ENCODE results near the gene YPEL2. TPM values are rescaled to one million over a fixed set of nuclear protein-coding genes. Genes with fewer than 3 reads are reported as not detected.
A peak's percentile ranks its signal among the peaks of the same experiment; 100 is the strongest.
"Not testable (repeated sequence)": the region's sequence is repeated elsewhere in the genome, so short reads cannot be mapped to it uniquely, and the experiment has no call there.

The YPEL2 gene
- total RNA-seq, 1 experiment from 2014 or later: 6.1 TPM

- H3K4me1 ChIP-seq (ENCODE audit: low read length): no peaks in the 10 kb centered on the region
- H3K36me3 ChIP-seq (ENCODE audit: insufficient read depth, low read length): no peaks in the 10 kb centered on the region
- no peaks in the 10 kb centered on the region for H3K79me2 ChIP-seq (ENCODE audit: low read length)
- H3K9me3 ChIP-seq (ENCODE audit: low read length): no peaks in the 10 kb centered on the region
- H3K4me2 ChIP-seq (ENCODE audit: low read depth, low read length, poor library complexity, severe bottlenecking): no peak overlapping the region
- no peak for DNase-seq
- H3K27me3 ChIP-seq (ENCODE audit: low read length): no peaks in the 10 kb centered on the region
- H4K20me1 ChIP-seq (ENCODE audit: insufficient read depth, low read depth, low read length): no peaks in the 10 kb centered on the region
- no peak overlapping the region for H3K4me3 ChIP-seq (ENCODE audit: low read length)
- H3K27ac ChIP-seq (ENCODE audit: low read length): no peak overlapping the region
- H3K9me2 ChIP-seq (replicated peaks; ENCODE audit: insufficient read depth, low read length): no peaks in the 10 kb centered on the region
- H3K9ac ChIP-seq (ENCODE audit: low read length): no peak overlapping the region
- no peak overlapping the region for H2AFZ ChIP-seq (ENCODE audit: low read length)
Observed at GRCh38 chr17:59298521-59298920, 32.9 kb upstream of the YPEL2 start.

- Histone ChIP-seq H3K9me2 (replicated peaks; ENCODE audit: insufficient read depth, low read length) (no peaks in the 10 kb centered on the region), H3K79me2 (ENCODE audit: low read length) (no peaks in the 10 kb centered on the region), H4K20me1 (ENCODE audit: insufficient read depth, low read depth, low read length) (no peaks in the 10 kb centered on the region), H2AFZ (ENCODE audit: low read length) (no peak overlapping the region), H3K36me3 (ENCODE audit: insufficient read depth, low read length) (no peaks in the 10 kb centered on the region), H3K4me2 (ENCODE audit: low read depth, low read length, poor library complexity, severe bottlenecking) (no peak overlapping the region), H3K27me3 (ENCODE audit: low read length) (no peaks in the 10 kb centered on the region), H3K4me3 (ENCODE audit: low read length) (no peak overlapping the region), H3K9ac (ENCODE audit: low read length) (no peak overlapping the region), H3K4me1 (ENCODE audit: low read length) (no peaks in the 10 kb centered on the region), H3K27ac (ENCODE audit: low read length) (no peak overlapping the region), H3K9me3 (ENCODE audit: low read length) (no peaks in the 10 kb centered on the region)
- DNase-seq: no peak
Observed at GRCh38 chr17:59299400-59300092, 31.9 kb upstream of the YPEL2 start.

- no peak overlapping the region for H3K27ac ChIP-seq (ENCODE audit: low read length)
- H3K9me2 ChIP-seq (replicated peaks; ENCODE audit: insufficient read depth, low read length): no peaks in the 10 kb centered on the region
- no peak overlapping the region for H2AFZ ChIP-seq (ENCODE audit: low read length)
- no peaks in the 10 kb centered on the region for H3K9me3 ChIP-seq (ENCODE audit: low read length)
- no peaks in the 10 kb centered on the region for H3K4me1 ChIP-seq (ENCODE audit: low read length)
- H3K36me3 ChIP-seq (ENCODE audit: insufficient read depth, low read length): no peaks in the 10 kb centered on the region
- no peaks in the 10 kb centered on the region for H3K27me3 ChIP-seq (ENCODE audit: low read length)
- H3K9ac ChIP-seq (ENCODE audit: low read length): no peak overlapping the region
- H3K79me2 ChIP-seq (ENCODE audit: low read length): no peaks in the 10 kb centered on the region
- no peak for DNase-seq
- no peak overlapping the region for H3K4me2 ChIP-seq (ENCODE audit: low read depth, low read length, poor library complexity, severe bottlenecking)
- H3K4me3 ChIP-seq (ENCODE audit: low read length): no peak overlapping the region
- H4K20me1 ChIP-seq (ENCODE audit: insufficient read depth, low read depth, low read length): no peaks in the 10 kb centered on the region
Observed at GRCh38 chr17:59300941-59301340, 30.5 kb upstream of the YPEL2 start.

GRCh38 chr17:59304811-59305210 is 26.6 kb upstream of the YPEL2 start:
- Histone ChIP-seq H3K4me1 (ENCODE audit: low read length) (no peaks in the 10 kb centered on the region), H3K27me3 (ENCODE audit: low read length) (no peaks in the 10 kb centered on the region), H3K4me3 (ENCODE audit: low read length) (no peak overlapping the region), H3K9ac (ENCODE audit: low read length) (no peak overlapping the region), H3K36me3 (ENCODE audit: insufficient read depth, low read length) (no peaks in the 10 kb centered on the region), H3K79me2 (ENCODE audit: low read length) (no peaks in the 10 kb centered on the region), H3K4me2 (ENCODE audit: low read depth, low read length, poor library complexity, severe bottlenecking) (no peak overlapping the region), H2AFZ (ENCODE audit: low read length) (no peak overlapping the region), H3K27ac (ENCODE audit: low read length) (no peak overlapping the region), H3K9me2 (replicated peaks; ENCODE audit: insufficient read depth, low read length) (no peaks in the 10 kb centered on the region), H3K9me3 (ENCODE audit: low read length) (no peaks in the 10 kb centered on the region), H4K20me1 (ENCODE audit: insufficient read depth, low read depth, low read length) (no peaks in the 10 kb centered on the region)
- no peak for DNase-seq

- no peak for DNase-seq
- no peaks in the 10 kb centered on the region for H3K79me2 ChIP-seq (ENCODE audit: low read length)
- H3K4me3 ChIP-seq (ENCODE audit: low read length): no peak overlapping the region
- H3K9ac ChIP-seq (ENCODE audit: low read length): no peak overlapping the region
- H3K9me3 ChIP-seq (ENCODE audit: low read length): no peaks in the 10 kb centered on the region
- H3K9me2 ChIP-seq (replicated peaks; ENCODE audit: insufficient read depth, low read length): no peaks in the 10 kb centered on the region
- H3K27me3 ChIP-seq (ENCODE audit: low read length): no peaks in the 10 kb centered on the region
- no peak overlapping the region for H3K27ac ChIP-seq (ENCODE audit: low read length)
- H2AFZ ChIP-seq (ENCODE audit: low read length): no peak overlapping the region
- H3K4me2 ChIP-seq (ENCODE audit: low read depth, low read length, poor library complexity, severe bottlenecking): no peak overlapping the region
- no peaks in the 10 kb centered on the region for H4K20me1 ChIP-seq (ENCODE audit: insufficient read depth, low read depth, low read length)
- no peaks in the 10 kb centered on the region for H3K4me1 ChIP-seq (ENCODE audit: low read length)
- no peaks in the 10 kb centered on the region for H3K36me3 ChIP-seq (ENCODE audit: insufficient read depth, low read length)
Observed at GRCh38 chr17:59310263-59310920, 21.1 kb upstream of the YPEL2 start.

GRCh38 chr17:59311051-59311468 is 20.4 kb upstream of the YPEL2 start:
- H3K9ac ChIP-seq (ENCODE audit: low read length): no peak overlapping the region
- H4K20me1 ChIP-seq (ENCODE audit: insufficient read depth, low read depth, low read length): no peaks in the 10 kb centered on the region
- no peaks in the 10 kb centered on the region for H3K9me3 ChIP-seq (ENCODE audit: low read length)
- DNase-seq: peak; percentile 88
- H3K79me2 ChIP-seq (ENCODE audit: low read length): no peaks in the 10 kb centered on the region
- H2AFZ ChIP-seq (ENCODE audit: low read length): no peak overlapping the region
- no peak overlapping the region for H3K4me2 ChIP-seq (ENCODE audit: low read depth, low read length, poor library complexity, severe bottlenecking)
- no peaks in the 10 kb centered on the region for H3K9me2 ChIP-seq (replicated peaks; ENCODE audit: insufficient read depth, low read length)
- H3K4me3 ChIP-seq (ENCODE audit: low read length): no peak overlapping the region
- H3K36me3 ChIP-seq (ENCODE audit: insufficient read depth, low read length): no peaks in the 10 kb centered on the region
- H3K4me1 ChIP-seq (ENCODE audit: low read length): no peaks in the 10 kb centered on the region
- H3K27me3 ChIP-seq (ENCODE audit: low read length): no peaks in the 10 kb centered on the region
- H3K27ac ChIP-seq (ENCODE audit: low read length): no peak overlapping the region

GRCh38 chr17:59311521-59311920 is 19.9 kb upstream of the YPEL2 start:
- H3K27me3 ChIP-seq (ENCODE audit: low read length); H3K9ac ChIP-seq (ENCODE audit: low read length); H2AFZ ChIP-seq (ENCODE audit: low read length); H3K4me3 ChIP-seq (ENCODE audit: low read length); H3K4me1 ChIP-seq (ENCODE audit: low read length); H3K36me3 ChIP-seq (ENCODE audit: insufficient read depth, low read length); H4K20me1 ChIP-seq (ENCODE audit: insufficient read depth, low read depth, low read length); H3K4me2 ChIP-seq (ENCODE audit: low read depth, low read length, poor library complexity, severe bottlenecking); H3K9me3 ChIP-seq (ENCODE audit: low read length); H3K27ac ChIP-seq (ENCODE audit: low read length); H3K79me2 ChIP-seq (ENCODE audit: low read length); H3K9me2 ChIP-seq (replicated peaks; ENCODE audit: insufficient read depth, low read length); DNase-seq: not testable (repeated sequence)

GRCh38 chr17:59315866-59316265 is 15.6 kb upstream of the YPEL2 start:
- no peak overlapping the region for H2AFZ ChIP-seq (ENCODE audit: low read length)
- no peaks in the 10 kb centered on the region for H3K9me3 ChIP-seq (ENCODE audit: low read length)

More at GRCh38 chr17:59315866-59316265, 15.6 kb upstream of the YPEL2 start:
- Histone ChIP-seq H3K27ac (ENCODE audit: low read length) (no peak overlapping the region), H3K36me3 (ENCODE audit: insufficient read depth, low read length) (no peaks in the 10 kb centered on the region), H4K20me1 (ENCODE audit: insufficient read depth, low read depth, low read length) (no peaks in the 10 kb centered on the region), H3K27me3 (ENCODE audit: low read length) (no peaks in the 10 kb centered on the region), H3K9ac (ENCODE audit: low read length) (no peak overlapping the region), H3K4me1 (ENCODE audit: low read length) (no peaks in the 10 kb centered on the region), H3K79me2 (ENCODE audit: low read length) (no peaks in the 10 kb centered on the region), H3K4me3 (ENCODE audit: low read length) (no peak overlapping the region), H3K4me2 (ENCODE audit: low read depth, low read length, poor library complexity, severe bottlenecking) (no peak overlapping the region), H3K9me2 (replicated peaks; ENCODE audit: insufficient read depth, low read length) (no peaks in the 10 kb centered on the region)
- DNase-seq: no peak

Data from Karpas-422 (cell line).